HG03066 (cell line): ENCODE results near the gene CEP126.
A peak's percentile ranks its signal among the peaks of the same experiment; 100 is the strongest.

Source experiments
- ATAC-seq: cut with Tn5 transposase; IDR thresholded peaks from one replicate; pipeline ENCODE4 v1.9.1; 2021; ENCODE audit warnings: low read depth; ENCODE audit not compliant: unreplicated experiment

CEP126 gene

DNA sequence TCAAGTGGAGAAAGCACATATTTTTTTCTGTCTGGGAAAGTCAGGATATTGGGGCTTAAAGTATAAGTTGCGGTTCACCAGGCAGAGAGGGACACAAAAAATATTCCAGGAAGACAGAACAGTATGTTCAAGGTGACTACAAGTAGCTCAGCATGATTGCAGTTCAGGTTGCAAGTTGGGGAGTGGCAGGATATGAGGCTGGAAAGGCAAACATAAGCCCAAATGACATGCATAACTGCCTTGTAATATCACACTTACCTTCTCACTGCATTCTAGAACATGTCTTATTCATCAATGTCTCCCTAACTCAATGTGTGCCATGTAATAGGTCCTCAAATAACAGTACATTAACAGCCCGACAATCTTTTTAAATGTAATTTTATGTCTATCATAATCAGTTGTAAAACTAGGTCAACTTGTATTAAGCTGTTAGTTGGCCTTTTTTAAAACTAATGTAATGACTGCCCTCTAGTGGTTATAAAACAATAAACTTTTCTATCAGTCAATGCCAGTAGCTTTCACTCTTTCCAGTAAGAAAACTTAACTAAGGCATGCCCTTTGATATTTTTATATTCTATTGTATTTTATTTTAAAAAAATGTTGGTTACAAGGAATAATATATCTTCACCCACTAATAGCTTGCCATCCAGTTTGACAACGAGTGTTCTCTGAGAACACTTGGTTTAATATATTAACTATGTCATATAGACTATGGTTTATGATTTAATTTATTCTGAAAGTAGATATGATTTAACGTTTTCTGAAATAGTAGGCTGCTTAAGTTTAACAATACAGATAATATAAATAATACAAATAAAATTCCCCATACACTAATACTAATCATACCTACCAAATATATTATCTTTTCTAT lies 93.0 kb downstream of the CEP126 start:
- peak; percentile 81 for ATAC-seq

DNA sequence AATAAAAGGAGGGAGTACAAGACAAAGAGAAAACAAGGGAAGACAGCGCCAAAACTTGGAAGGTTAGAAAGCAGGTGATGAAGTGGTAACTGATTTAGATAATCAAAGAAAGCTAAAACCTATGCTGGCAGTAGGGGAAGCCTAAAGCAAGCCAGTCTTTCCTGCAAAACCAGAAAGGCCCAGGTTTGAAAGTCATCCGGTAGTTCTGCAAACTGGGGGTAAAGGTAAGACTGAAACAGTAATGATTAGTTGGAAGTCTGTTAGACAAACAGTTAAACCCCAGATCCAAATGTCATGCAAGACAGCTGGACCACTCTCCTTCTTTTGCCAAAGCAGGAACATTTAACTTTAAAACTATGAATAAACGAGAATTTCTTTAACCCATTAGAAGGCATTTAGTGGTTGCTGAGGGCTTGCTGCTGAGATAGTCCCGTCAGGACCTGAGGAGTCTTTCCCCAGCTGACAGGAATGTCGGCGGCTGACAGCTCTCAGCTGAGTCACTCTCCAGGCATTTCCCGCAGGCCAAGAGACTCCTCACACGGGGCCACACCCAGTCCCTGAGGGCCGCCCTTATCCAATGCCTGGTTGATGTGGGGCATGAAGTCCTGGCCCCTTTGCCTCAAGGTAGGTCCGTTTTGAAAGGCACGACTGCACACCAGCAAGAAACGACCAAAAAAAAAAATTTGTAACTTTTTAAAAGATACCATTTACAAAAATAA lies 96.1 kb downstream of the CEP126 start:
- no peak for ATAC-seq

DNA sequence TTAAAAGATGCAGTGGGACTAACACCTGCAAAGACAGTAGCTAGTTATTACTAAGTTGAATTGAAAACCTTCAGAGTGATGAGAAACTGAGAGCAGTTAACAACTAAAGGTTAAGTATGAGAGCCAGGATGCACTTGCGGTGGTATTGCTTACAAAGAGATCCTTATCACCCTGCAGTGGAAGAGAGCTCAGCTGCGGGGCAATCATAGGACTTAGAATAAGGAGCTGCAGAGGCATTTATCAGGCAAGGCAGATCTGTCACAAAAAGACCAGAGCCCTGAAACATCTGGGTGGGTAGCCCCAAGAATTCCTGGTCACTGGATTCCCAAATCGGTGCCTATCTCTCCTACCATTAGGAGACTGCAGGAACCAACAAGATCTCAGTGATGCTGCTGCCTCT lies 98.1 kb downstream of the CEP126 start:
- no peak for ATAC-seq

DNA sequence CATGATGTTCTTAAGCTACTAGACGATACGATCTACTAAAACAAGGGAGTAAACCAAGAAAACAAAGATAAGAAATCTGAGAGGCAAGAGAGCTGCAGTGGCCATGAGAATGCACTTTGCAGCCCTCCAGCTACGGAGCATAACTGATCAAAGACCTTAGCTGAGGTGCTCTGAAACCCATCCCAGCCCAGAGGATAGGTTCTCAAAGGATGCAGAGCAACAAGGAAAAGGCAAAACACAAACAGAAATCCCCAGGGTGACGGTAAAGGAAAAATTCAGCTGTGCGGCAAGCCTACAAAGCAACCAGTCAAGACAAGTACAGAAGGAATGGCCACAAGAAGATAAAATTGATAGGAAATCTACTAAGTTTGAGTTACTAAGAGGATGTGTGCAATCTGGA lies 99.9 kb downstream of the CEP126 start:
- ATAC-seq = no peak

DNA sequence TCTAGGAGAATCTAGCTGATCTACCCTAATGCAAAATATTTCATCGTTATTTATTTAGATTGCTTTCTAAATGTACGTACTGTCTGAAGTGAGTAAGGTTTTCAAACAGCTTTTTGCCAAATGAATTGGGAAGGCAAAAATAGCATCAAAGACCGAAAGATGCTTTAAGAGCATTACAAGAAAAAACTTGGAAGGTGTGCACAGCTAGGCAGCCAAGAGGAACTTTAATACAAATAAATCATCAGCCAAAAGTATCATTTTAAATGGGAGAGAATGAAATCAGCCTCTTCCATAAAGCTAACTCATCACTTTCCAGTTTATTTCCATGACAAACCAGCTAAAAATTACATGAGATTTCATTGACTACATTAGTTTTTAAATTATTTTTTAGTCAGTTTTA lies 102.2 kb downstream of the CEP126 start:
- ATAC-seq = no peak

DNA sequence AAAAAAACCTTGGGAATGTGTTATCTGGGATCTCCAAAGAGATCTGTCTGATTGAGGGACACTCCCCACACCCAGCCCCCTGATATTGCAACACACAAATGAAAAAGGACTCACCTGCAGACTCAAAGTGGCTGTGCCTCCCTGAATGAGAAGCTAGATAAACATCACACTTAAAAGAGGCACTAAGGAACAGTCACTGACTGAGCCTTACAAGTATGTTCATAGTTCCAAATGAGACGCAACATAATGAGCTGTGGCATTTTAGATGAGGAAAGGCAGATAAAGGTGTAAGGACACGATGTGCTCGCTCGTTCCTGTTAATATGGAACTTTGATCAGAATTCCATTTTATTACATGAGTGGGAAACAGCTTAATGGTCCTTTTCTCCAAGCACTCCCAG lies 111.4 kb downstream of the CEP126 start:
- no peak for ATAC-seq

DNA sequence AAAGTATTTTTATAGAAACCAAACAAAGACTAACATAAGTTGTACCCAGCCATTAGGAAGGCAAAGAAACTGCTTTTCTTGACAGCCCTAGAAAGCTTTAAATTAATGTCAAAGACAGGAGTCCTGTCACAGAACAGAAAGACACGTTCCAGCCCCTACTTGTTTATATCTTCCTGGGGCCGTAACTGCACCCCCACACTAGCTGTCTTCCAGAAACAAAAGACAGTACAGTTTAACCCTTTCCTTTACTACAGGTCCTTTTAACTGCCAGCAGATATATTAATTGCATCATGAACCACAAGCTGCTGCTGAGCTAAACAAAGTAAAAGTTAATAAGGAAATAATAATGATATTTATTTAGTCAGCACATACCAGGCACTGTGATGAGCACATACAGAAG lies 112.1 kb downstream of the CEP126 start:
- ATAC-seq = no peak

DNA sequence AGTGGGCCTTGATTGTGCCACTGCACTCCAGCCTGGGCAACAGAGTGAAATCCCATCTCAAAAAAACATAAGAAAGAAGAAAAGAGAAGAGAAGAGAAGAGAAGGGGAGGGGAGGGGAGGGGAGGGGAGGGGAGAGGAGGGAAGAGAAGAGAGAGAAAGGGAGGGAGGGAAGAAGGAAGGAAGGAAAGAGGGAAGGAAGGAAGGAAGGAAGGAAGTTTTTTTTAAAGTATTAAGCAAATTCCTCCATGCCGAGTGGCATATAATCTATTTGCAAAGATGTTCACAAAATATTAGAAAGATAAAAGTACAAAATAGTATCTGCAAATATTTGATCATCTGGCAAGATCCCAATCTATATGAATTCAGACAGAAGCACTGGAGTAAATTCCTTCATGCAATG lies 121.9 kb downstream of the CEP126 start:
- no peak for ATAC-seq

DNA sequence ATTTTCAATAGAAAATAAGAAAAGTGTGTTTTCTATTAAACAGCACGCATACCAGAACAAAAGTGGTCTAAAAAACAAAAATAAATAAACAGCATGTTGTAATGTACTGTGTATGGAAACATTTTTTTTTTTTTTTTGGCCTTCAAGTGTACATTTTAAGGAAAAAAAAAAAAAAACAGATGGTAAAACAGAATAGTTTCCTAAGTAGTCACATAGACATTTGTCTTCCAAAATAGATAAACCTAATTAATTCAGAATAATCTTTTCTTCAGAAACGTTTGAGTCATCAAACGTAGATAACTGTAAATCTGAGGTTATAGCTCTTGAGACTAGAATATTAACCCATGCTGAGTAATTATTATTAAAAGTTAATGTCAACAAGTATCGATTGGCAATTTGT lies 132.0 kb downstream of the CEP126 start:
- no peak for ATAC-seq

DNA sequence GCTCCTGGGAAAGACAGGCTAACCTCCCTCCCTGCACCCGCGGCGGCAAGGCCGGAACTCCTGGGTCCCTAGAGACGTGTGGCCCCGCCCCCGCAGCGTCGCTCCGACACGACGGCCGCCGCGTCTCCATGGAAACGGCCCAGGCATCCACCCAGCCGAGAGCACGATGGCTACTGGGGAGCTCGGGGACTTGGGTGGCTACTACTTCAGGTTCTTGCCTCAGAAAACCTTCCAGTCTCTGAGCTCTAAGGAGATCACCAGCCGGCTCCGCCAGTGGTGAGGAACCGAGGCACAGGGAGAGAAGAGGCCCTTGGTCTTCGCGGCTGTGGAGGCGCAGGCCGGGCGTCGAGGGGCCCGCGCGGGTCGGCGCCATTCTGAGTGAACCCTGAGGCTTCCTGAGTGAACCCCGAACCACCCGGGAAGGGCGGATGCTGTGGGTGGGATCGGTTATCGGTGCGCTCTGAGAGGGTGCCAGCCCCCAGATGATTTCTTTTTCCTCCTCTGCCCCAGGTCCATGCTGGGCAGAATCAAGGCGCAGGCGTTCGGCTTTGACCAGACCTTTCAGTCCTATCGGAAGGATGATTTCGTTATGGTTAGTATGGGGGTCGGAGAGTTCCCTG lies 132.6 kb downstream of the CEP126 start, which contains the start of gene CFAP300:
TSS of gene CFAP300 (plus strand) at position 133 of the 620 bp plus-strand sequence. CDS start at position 167, 34 bp downstream.
- ATAC-seq = no peak
